Suprapubic skin (tissue), 4 donors: Measurements from ENCODE around the gene ARAP2. TPM values are rescaled to one million over a fixed set of nuclear protein-coding genes. Genes with fewer than 3 reads are reported as not detected.

Source experiments
- DNase-seq, 2 donors: peaks; one replicate each; pipeline ENCODE4 v3.0.0-alpha.2; 2019; ENCODE audit warnings: low spot score in 2 of 2
- H3K27ac ChIP-seq: fragments of 200-600 bp; sonication (generic); one replicate; pipeline ENCODE4 v1.5.1; 2019
- H3K27me3 ChIP-seq: fragments of 200-600 bp; sonication (generic); one replicate; pipeline ENCODE4 v1.5.1; 2019
- H3K36me3 ChIP-seq: fragments of 200-600 bp; sonication (generic); one replicate; pipeline ENCODE4 v1.5.1; 2019
- H3K4me1 ChIP-seq: fragments of 200-600 bp; sonication (generic); one replicate; pipeline ENCODE4 v1.5.1; 2019
- H3K4me3 ChIP-seq: fragments of 200-600 bp; sonication (generic); one replicate; pipeline ENCODE4 v1.5.1; 2019; ENCODE audit warnings: mild to moderate bottlenecking
- H3K9me3 ChIP-seq: fragments of 200-600 bp; sonication (generic); one replicate; pipeline ENCODE4 v1.5.1; 2019
- EP300 ChIP-seq: sonication (generic); formaldehyde crosslinking; IDR thresholded peaks from one replicate; pipeline ENCODE4 v1.6.1; 2017; ENCODE audit warnings: antibody characterized with exemption
- POLR2A ChIP-seq, 2 donors: fragments of 450-650 bp; IDR thresholded peaks; one replicate each; pipeline ENCODE4 v1.6.1; 2017; ENCODE audit warnings: antibody characterized with exemption in 2 of 2, mild to moderate bottlenecking in 2 of 2, moderate library complexity in 2 of 2
- POLR2AphosphoS5 ChIP-seq, 3 donors: sonication (generic); formaldehyde crosslinking; IDR thresholded peaks; one replicate each; pipeline ENCODE4 v1.6.1; 2017; ENCODE audit warnings: antibody characterized with exemption in 3 of 3
- WGBS: methylation state at CpG from one replicate; pipeline ENCODE4 v1.1.5; 2018; 5-methylcytosine and 5-hydroxymethylcytosine counted together
- total RNA-seq, 4 donors: library from RNA; depleted of rRNA; stranded (reverse); fragments of >200 nt; gene quantifications; one replicate each; pipeline ENCODE4 v1.1.0, GENCODE V29; 2016
- TF ChIP-seq, protein P1 (sequence below), 2 donors: fragments of 200-600 bp in 1 of 2; fragments of 450-650 bp in 1 of 2; sonication (generic) in 1 of 2; IDR thresholded peaks; one replicate each; pipeline ENCODE4 v1.5.1; 2016 to 2019; ENCODE audit warnings: antibody characterized with exemption in 2 of 2, mild to moderate bottlenecking in 1 of 2, moderate library complexity in 1 of 2

Gene ARAP2
- total RNA-seq, 4 donors from 2014 or later, result 88.2 to 203 (median 117) TPM

- H3K27me3 ChIP-seq, result no peaks in the 10 kb centered on the region
- H3K36me3 ChIP-seq, result no peaks in the 10 kb centered on the region
- DNase-seq, result no peak
- no peak overlapping the region for H3K4me3 ChIP-seq
- TF ChIP-seq POLR2A (IDR thresholded peaks at IDR 0.05), result no peak
- TF ChIP-seq POLR2AphosphoS5 (IDR thresholded peaks at IDR 0.05), result no peak
- TF ChIP-seq EP300, result no peak
- TF ChIP-seq, protein P1, sequence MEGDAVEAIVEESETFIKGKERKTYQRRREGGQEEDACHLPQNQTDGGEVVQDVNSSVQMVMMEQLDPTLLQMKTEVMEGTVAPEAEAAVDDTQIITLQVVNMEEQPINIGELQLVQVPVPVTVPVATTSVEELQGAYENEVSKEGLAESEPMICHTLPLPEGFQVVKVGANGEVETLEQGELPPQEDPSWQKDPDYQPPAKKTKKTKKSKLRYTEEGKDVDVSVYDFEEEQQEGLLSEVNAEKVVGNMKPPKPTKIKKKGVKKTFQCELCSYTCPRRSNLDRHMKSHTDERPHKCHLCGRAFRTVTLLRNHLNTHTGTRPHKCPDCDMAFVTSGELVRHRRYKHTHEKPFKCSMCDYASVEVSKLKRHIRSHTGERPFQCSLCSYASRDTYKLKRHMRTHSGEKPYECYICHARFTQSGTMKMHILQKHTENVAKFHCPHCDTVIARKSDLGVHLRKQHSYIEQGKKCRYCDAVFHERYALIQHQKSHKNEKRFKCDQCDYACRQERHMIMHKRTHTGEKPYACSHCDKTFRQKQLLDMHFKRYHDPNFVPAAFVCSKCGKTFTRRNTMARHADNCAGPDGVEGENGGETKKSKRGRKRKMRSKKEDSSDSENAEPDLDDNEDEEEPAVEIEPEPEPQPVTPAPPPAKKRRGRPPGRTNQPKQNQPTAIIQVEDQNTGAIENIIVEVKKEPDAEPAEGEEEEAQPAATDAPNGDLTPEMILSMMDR (IDR thresholded peaks at IDR 0.05), result no peak
- H3K27ac ChIP-seq, result no peak overlapping the region
- H3K9me3 ChIP-seq, result no peaks in the 10 kb centered on the region
- H3K4me1 ChIP-seq, result peaks cover 8% of the 10 kb centered on the region
Measured at GRCh38 chr4:36029951-36030350, 214.4 kb downstream of the ARAP2 start.

DNA sequence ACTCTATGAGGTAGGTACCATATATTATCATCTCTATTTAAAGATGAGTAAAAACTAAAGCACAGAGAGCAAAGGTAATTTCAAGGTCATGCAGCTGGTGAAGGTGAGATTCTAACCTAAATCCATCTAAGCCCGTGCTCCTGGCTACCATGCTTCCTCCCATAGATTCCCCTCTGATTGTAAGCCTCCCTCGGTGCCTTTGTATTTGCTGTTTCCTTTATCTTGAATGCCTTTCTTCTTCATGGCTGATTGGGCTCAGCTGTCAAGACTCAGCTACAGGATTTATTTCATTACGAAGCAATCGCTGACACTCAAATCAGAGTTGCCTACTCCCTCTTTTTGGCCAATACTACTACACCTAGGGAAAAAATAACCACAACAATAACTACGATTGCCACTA lies 217.1 kb downstream of the ARAP2 start:
- Histone ChIP-seq H3K27me3 (no peaks in the 10 kb centered on the region), H3K4me1 (peaks cover 8% of the 10 kb centered on the region), H3K9me3 (no peaks in the 10 kb centered on the region), H3K36me3 (no peaks in the 10 kb centered on the region), H3K4me3 (no peak overlapping the region), H3K27ac (no peak overlapping the region)
- WGBS, result 74% methylated on average over 5 of the region's 5 CpGs
- DNase-seq, result no peak
- TF ChIP-seq POLR2A (IDR thresholded peaks at IDR 0.05) (no peak), EP300 (no peak), POLR2AphosphoS5 (IDR thresholded peaks at IDR 0.05) (no peak)
- TF ChIP-seq, protein P1 (IDR thresholded peaks at IDR 0.05), result no peak

DNA sequence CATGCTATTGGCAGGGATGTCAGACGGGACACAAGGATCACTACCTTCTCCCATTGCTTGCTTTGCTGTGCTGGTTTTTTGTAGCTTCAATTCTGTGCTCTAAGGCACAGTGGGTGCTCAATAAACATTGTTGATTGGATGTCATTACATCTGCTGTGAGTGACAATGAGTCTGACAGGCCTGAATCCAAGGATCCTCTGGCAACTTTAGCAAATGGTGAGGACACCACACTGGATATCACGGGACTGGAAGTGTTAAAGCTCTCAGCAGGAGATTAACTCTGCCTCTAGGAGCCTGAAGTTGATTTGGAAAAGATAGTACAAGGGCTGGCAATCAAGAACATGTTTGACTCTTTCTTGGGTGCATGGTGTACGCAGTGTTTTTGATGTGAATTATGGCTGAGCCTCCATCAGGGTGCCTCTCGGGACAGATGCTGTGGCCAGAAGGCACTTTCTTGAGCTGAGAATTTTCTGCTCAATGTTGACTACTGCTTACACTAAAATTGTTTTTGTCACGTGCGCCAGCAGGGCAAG lies 217.9 kb downstream of the ARAP2 start:
- TF ChIP-seq, protein P1 (IDR thresholded peaks at IDR 0.05), result no peak
- TF ChIP-seq POLR2A (IDR thresholded peaks at IDR 0.05), result no peak
- TF ChIP-seq EP300, result no peak
- no peak for TF ChIP-seq POLR2AphosphoS5 (IDR thresholded peaks at IDR 0.05)
- Histone ChIP-seq H3K4me3 (no peak overlapping the region), H3K4me1 (peaks cover 8% of the 10 kb centered on the region), H3K9me3 (no peaks in the 10 kb centered on the region), H3K27me3 (no peaks in the 10 kb centered on the region), H3K27ac (no peak overlapping the region), H3K36me3 (no peaks in the 10 kb centered on the region)
- no peak for DNase-seq
- 38% methylated on average over 6 of the region's 6 CpGs for WGBS

DNA sequence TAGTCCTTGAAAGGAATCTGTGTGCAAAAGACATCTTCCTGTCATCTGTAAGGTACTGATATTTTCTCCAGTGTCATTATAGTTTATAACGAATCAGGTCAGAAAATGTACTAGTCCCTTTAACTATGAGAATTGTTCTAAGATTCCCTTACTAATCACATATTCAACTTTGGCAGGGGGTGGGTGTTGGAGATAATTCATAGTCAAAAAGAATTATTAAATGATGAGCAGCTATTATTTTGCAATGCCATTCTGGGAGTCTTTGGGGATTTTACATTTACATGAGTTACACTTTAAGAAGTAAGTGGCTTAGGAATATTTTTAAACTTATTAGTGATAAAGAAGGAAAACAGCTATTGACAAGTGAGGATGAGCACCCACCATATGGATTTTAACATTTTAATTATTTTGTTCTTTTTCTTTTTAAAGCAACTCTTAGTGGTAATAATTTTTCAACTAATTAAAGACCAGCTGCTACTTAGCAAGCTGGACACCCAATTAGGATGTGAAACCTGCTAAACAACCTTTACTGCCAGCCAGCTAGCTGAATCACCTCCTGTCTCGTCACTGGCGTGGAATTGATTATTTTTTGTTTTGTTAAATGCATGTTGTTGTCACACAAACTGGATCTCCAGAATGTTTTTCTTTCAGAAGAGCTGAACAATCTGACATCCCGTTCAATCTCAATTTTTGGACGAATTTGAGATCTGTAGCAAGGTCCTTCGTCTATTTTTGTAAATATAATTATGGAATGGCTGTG lies 219.2 kb downstream of the ARAP2 start:
- Histone ChIP-seq H3K4me3 (no peak overlapping the region), H3K4me1 (peaks cover 8% of the 10 kb centered on the region), H3K9me3 (no peaks in the 10 kb centered on the region), H3K36me3 (no peaks in the 10 kb centered on the region), H3K27ac (no peak overlapping the region), H3K27me3 (no peaks in the 10 kb centered on the region)
- WGBS, result 48% methylated on average over 6 of the region's 6 CpGs
- TF ChIP-seq POLR2AphosphoS5 (IDR thresholded peaks at IDR 0.05) (no peak), POLR2A (IDR thresholded peaks at IDR 0.05) (no peak), EP300 (no peak)
- TF ChIP-seq, protein P1 (IDR thresholded peaks at IDR 0.05), result no peak
- no peak for DNase-seq

DNA sequence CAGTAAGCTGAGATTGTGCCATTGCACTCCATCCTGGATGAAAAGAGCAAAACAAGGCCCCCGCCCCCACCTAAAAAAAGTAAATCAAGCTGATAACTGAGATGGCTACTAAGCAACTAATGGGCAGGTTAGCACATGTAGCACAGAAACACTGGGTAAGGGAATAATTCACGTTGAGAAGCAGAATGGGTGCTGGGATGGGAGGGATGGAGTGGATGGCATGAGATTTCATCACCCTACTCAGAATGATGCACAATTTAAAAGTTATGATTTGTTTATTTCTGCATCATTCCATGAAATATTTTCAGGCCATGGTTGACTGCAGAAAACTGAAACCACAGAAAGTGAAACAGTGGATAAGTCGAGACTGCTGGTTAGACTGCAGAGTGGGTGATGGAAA lies 224.0 kb downstream of the ARAP2 start:
- no peak overlapping the region for H3K4me3 ChIP-seq
- DNase-seq, result no peak
- H3K36me3 ChIP-seq, result no peaks in the 10 kb centered on the region
- no peak for TF ChIP-seq POLR2AphosphoS5 (IDR thresholded peaks at IDR 0.05)
- TF ChIP-seq EP300, result no peak
- TF ChIP-seq POLR2A (IDR thresholded peaks at IDR 0.05), result no peak
- TF ChIP-seq, protein P1 (IDR thresholded peaks at IDR 0.05), result no peak
- no peaks in the 10 kb centered on the region for H3K4me1 ChIP-seq
- WGBS, result 77% methylated on average over 3 of the region's 3 CpGs
- H3K9me3 ChIP-seq, result no peaks in the 10 kb centered on the region
- no peaks in the 10 kb centered on the region for H3K27me3 ChIP-seq
- no peak overlapping the region for H3K27ac ChIP-seq
